GM12873 (cell line): ENCODE data around the gene FCHO2.

Experiments
- CTCF ChIP-seq: IDR thresholded peaks from 2 replicates; pipeline ENCODE4 v1.5.1; 2012; ENCODE audit warnings: low read depth, mild to moderate bottlenecking, moderate library complexity, low read length, control low read depth; ENCODE audit not compliant: insufficient read depth; ENCODE audit errors: missing control alignments

Gene FCHO2

DNA sequence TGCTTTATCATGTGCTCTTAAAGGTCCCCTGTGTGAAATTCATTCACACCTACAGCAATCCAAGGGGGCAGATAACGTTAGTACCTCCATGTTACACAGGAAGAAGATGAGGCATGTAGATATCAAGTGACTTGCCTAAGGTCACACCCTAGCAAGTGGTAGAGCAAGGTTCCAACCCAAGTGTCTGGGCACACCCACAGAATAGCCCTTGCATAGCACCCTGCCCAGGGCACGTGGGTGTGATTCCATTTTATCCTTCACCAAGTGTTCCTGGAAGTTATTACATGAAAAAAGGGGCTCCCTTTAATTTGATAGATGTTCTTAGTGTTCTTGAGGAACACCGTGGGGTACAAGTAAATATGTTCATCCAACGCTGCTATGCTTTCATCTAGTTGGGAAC, 169.4 kb downstream of the FCHO2 start:
- no peak for TF ChIP-seq CTCF

- TF ChIP-seq CTCF, result no peak
These were observed 170.5 kb downstream of the FCHO2 start for GRCh38 chr5:73126381-73126780.

- TF ChIP-seq CTCF, result no peak
These were observed 171.1 kb downstream of the FCHO2 start for GRCh38 chr5:73126957-73127356.

GRCh38 chr5:73129143-73129542, 173.3 kb downstream of the FCHO2 start:
- no peak for TF ChIP-seq CTCF

GRCh38 chr5:73130811-73131210, 175.0 kb downstream of the FCHO2 start:
- TF ChIP-seq CTCF, result no peak

GRCh38 chr5:73131711-73132425, 176.0 kb downstream of the FCHO2 start:
- no peak for TF ChIP-seq CTCF

DNA sequence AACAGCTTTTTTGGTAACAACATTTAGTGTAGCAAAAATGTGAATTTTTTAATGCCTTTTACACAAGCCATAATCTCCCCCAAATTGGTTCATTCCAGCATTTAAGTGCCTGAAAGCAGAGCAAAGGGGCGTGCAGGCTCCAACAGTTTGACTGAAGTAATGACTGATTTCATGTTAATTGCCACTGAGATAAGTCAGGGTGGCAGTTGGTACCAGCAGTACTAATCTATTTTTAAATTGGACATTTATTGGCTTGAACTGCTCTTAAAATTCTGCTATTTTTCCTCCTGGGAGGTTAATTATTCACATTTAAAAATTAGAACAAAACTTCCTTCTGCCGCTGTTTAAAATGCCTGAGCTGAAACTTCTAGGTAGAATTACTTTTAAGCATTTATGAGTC, 176.9 kb downstream of the FCHO2 start:
- no peak for TF ChIP-seq CTCF

DNA sequence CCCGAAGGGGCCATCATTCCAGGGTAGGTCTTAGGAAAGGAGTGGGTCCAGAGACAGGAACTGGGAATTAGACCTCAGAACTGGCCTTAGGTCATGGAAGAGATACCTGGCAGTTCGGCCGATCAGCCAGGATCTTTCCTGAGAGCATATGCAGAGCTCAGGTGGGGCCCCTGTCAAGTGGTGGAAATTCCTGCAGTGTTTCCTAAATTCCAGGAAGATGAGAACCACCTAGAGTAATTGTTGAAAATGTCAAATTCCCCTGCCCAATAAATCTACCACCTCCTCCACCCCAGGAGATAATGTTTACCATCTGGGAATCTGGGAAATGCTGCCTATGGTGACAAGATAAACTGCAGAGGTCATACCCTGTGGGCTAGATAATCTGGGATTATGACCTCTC, 179.2 kb downstream of the FCHO2 start:
- no peak for TF ChIP-seq CTCF
